Left renal pelvis (tissue), 4 donors: ENCODE data around the gene UBA6. TPM values are rescaled to one million over a fixed set of nuclear protein-coding genes. Genes with fewer than 3 reads are reported as not detected.
"Not testable (repeated sequence)": the region's sequence is repeated elsewhere in the genome, so short reads cannot be mapped to it uniquely, and the experiment has no call there.

Experiments used
- DNase-seq, 4 donors: peaks; one replicate each; pipeline ENCODE4 v3.0.0-alpha.2; 2013; ENCODE audit warnings: low read depth in 4 of 4, low spot score in 3 of 4
- polyA plus RNA-seq, 4 donors: library from polyadenylated mRNA; unstranded; fragments of 120-200 nt; gene quantifications; one replicate each; pipeline ENCODE4 v1.2.1, GENCODE V29; 2013; ENCODE audit not compliant: insufficient read length in 4 of 4

Gene UBA6
- polyA plus RNA-seq, 4 donors: 42.4 to 65.4 (median 58.7) TPM

GRCh38 chr4:67678612-67679011, 22.3 kb downstream of the UBA6 start:
- no peak for DNase-seq

GRCh38 chr4:67674098-67674497, 26.9 kb downstream of the UBA6 start:
- DNase-seq: no peak

- no peak for DNase-seq
Measured at GRCh38 chr4:67668315-67668714, 32.6 kb downstream of the UBA6 start.

GRCh38 chr4:67660418-67660817, 40.5 kb downstream of the UBA6 start:
- DNase-seq: no peak

GRCh38 chr4:67659065-67659464, 41.9 kb downstream of the UBA6 start:
- no peak for DNase-seq

GRCh38 chr4:67658302-67658701, 42.7 kb downstream of the UBA6 start:
- no peak for DNase-seq

GRCh38 chr4:67651536-67651935, 49.4 kb downstream of the UBA6 start:
- DNase-seq: no peak

- DNase-seq: no peak
Measured at GRCh38 chr4:67638136-67638535, 62.8 kb downstream of the UBA6 start.

- DNase-seq: not testable (repeated sequence)
Measured at GRCh38 chr4:67636978-67637377, 64.0 kb downstream of the UBA6 start.

GRCh38 chr4:67635331-67635730, 65.6 kb downstream of the UBA6 start:
- DNase-seq: no peak

GRCh38 chr4:67634741-67635140, 66.2 kb downstream of the UBA6 start:
- DNase-seq: no peak

GRCh38 chr4:67632492-67632891, 68.5 kb downstream of the UBA6 start:
- no peak for DNase-seq

- DNase-seq: no peak
Measured at GRCh38 chr4:67624939-67625338, 76.0 kb downstream of the UBA6 start.

- DNase-seq: no peak
Measured at GRCh38 chr4:67616478-67616877, 84.5 kb downstream of the UBA6 start.

- no peak for DNase-seq
Measured at GRCh38 chr4:67615119-67615518, 85.8 kb downstream of the UBA6 start.

GRCh38 chr4:67614186-67614585, 86.8 kb downstream of the UBA6 start:
- no peak for DNase-seq

- DNase-seq: no peak
Measured at GRCh38 chr4:67608027-67608426, 92.9 kb downstream of the UBA6 start.

GRCh38 chr4:67604749-67605148, 96.2 kb downstream of the UBA6 start:
- DNase-seq: no peak

GRCh38 chr4:67604029-67604381, 97.0 kb downstream of the UBA6 start:
- DNase-seq: no peak

GRCh38 chr4:67603310-67604028, 97.5 kb downstream of the UBA6 start:
- DNase-seq: no peak

GRCh38 chr4:67593741-67594175, 107.2 kb downstream of the UBA6 start:
- no peak for DNase-seq

GRCh38 chr4:67587156-67587555, 113.8 kb downstream of the UBA6 start:
- DNase-seq: no peak

GRCh38 chr4:67584496-67584895, 116.5 kb downstream of the UBA6 start:
- no peak for DNase-seq
